ENCODE results near the gene EYS. TPM values are rescaled to one million over a fixed set of nuclear protein-coding genes. Genes with fewer than 3 reads are reported as not detected.

Gene EYS
- total and polyA plus RNA-seq, 2 donors from 2014 or later, result not detected

DNA sequence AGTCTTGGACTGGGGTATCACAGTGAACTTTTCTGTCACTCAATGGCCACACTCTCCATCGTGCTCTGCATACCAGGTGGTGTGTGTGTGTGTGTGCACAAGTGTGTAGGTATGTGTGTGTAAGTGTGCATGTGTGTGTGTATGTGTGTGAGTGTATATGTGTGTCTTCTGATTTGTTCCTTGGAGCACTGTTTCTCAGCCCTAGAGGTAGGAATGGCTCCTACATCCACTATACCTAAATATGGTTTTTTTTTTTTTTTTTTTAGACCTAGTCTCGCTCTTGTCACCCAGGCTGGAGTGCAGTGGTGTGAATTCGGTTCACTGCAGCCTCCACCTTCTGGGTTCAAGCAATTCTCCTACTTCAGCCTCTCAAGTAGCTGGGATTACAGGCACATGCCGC, 1834.8 kb downstream of the EYS start:
- peaks cover 0 to 2% (median 0%) of the 10 kb centered on the region in 3 donors for H3K9me3 ChIP-seq (ENCODE audit: control insufficient read depth in 2 of 3, insufficient read depth in 1 of 3, low read length in 3 of 3)
- intact Hi-C loops (cut with DNase I), result no loop called here
- no peaks in the 10 kb centered on the region for H3K36me3 ChIP-seq (ENCODE audit: control insufficient read depth in 2 of 3, insufficient read depth in 3 of 3, low read length in 3 of 3)
- TF ChIP-seq, protein P1, sequence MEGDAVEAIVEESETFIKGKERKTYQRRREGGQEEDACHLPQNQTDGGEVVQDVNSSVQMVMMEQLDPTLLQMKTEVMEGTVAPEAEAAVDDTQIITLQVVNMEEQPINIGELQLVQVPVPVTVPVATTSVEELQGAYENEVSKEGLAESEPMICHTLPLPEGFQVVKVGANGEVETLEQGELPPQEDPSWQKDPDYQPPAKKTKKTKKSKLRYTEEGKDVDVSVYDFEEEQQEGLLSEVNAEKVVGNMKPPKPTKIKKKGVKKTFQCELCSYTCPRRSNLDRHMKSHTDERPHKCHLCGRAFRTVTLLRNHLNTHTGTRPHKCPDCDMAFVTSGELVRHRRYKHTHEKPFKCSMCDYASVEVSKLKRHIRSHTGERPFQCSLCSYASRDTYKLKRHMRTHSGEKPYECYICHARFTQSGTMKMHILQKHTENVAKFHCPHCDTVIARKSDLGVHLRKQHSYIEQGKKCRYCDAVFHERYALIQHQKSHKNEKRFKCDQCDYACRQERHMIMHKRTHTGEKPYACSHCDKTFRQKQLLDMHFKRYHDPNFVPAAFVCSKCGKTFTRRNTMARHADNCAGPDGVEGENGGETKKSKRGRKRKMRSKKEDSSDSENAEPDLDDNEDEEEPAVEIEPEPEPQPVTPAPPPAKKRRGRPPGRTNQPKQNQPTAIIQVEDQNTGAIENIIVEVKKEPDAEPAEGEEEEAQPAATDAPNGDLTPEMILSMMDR (IDR thresholded peaks at IDR 0.05; ENCODE audit: borderline replicate concordance, extremely low read depth, insufficient read depth), result no peak
- no peak overlapping the region for H3K27ac ChIP-seq (ENCODE audit: low read depth in 2 of 2, low read length in 2 of 2)
- H3K27me3 ChIP-seq (ENCODE audit: control insufficient read depth, insufficient read depth, low read length), result no peaks in the 10 kb centered on the region
- H3K9ac ChIP-seq (ENCODE audit: low read length in 3 of 3), result no peak overlapping the region
- DNase-seq (no peak), FAIRE-seq (no peak)
- H3K4me3 ChIP-seq (ENCODE audit: low read length in 3 of 3), result no peak overlapping the region
- no peaks in the 10 kb centered on the region for H3K4me1 ChIP-seq (ENCODE audit: control insufficient read depth in 2 of 3, insufficient read depth in 2 of 3, low read depth in 1 of 3, low read length in 3 of 3)

DNA sequence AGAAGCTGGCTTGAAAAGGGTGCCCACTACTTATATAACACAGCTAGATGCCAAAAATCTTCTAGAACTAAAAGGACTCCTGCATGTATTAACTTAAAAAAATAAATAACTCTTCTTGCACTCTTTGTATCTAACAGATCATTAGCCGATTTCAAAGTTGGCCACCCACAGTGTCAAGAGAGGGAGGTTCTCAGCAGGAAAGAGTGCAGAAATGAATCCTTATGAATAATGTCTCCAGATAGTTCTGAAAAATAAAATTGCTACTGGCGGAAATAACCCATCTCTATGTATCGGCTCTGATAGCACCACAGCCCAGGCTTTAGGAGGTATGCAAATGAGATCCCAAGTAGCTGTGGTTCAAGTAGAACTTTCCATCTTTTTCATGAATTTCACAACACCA, 1838.7 kb downstream of the EYS start:
- H3K27me3 ChIP-seq (ENCODE audit: control insufficient read depth, insufficient read depth, low read length), result no peaks in the 10 kb centered on the region
- DNase-seq (no peak), FAIRE-seq (no peak)
- peaks cover 0 to 2% (median 0%) of the 10 kb centered on the region in 3 donors for H3K9me3 ChIP-seq (ENCODE audit: control insufficient read depth in 2 of 3, insufficient read depth in 1 of 3, low read length in 3 of 3)
- H3K9ac ChIP-seq (ENCODE audit: low read length in 3 of 3), result no peak overlapping the region
- intact Hi-C loops (cut with DNase I), result no loop called here
- no peak overlapping the region for H3K4me3 ChIP-seq (ENCODE audit: low read length in 3 of 3)
- TF ChIP-seq, protein P1 (IDR thresholded peaks at IDR 0.05; ENCODE audit: borderline replicate concordance, extremely low read depth, insufficient read depth), result no peak
- no peak overlapping the region for H3K27ac ChIP-seq (ENCODE audit: low read depth in 2 of 2, low read length in 2 of 2)
- H3K4me1 ChIP-seq (ENCODE audit: control insufficient read depth in 2 of 3, insufficient read depth in 2 of 3, low read depth in 1 of 3, low read length in 3 of 3), result no peaks in the 10 kb centered on the region
- H3K36me3 ChIP-seq (ENCODE audit: control insufficient read depth in 2 of 3, insufficient read depth in 3 of 3, low read length in 3 of 3), result no peaks in the 10 kb centered on the region

DNA sequence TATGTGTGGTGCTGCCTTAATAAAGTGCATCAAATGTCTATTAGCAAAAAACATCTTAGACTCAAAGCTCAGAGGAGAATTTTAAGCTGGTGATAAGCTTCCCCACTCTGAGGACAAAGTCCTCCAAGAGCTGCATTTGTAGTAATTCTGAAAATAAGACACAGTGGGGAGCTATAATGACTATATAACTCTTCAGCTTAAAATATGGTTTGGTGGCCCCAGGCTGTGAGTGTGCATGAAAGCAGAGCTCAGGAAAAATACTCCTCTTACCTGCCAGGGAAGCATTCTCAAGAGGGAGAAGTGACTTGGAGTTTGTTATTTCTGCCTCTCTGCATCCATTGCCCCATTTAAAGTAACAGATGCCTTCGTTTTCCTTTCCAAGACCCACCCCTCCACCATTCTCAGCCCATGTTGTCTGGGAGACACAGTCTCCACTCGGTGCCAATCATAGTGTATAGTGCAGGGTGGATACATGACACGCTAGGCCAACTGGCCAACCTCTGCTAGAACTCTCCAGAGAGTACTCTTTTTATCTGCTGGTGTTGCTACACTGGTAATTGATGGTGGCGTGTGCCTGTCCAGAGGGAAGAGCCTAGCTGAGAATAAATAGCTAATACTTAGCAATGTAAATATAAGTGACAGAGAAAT, 1842.2 kb downstream of the EYS start:
- FAIRE-seq, result no peak
- Histone ChIP-seq H3K4me1 (ENCODE audit: control insufficient read depth in 2 of 3, insufficient read depth in 2 of 3, low read depth in 1 of 3, low read length in 3 of 3) (no peaks in the 10 kb centered on the region), H3K27ac (ENCODE audit: low read depth in 2 of 2, low read length in 2 of 2) (no peak overlapping the region), H3K4me3 (ENCODE audit: low read length in 3 of 3) (no peak overlapping the region), H3K9me3 (ENCODE audit: control insufficient read depth in 2 of 3, insufficient read depth in 1 of 3, low read length in 3 of 3) (no peaks in the 10 kb centered on the region), H3K27me3 (ENCODE audit: control insufficient read depth, insufficient read depth, low read length) (no peaks in the 10 kb centered on the region), H3K36me3 (ENCODE audit: control insufficient read depth in 2 of 3, insufficient read depth in 3 of 3, low read length in 3 of 3) (no peaks in the 10 kb centered on the region), H3K9ac (ENCODE audit: low read length in 3 of 3) (no peak overlapping the region)
- intact Hi-C loops (cut with DNase I), result no loop called here
- DNase-seq, result no peak
- TF ChIP-seq, protein P1 (IDR thresholded peaks at IDR 0.05; ENCODE audit: borderline replicate concordance, extremely low read depth, insufficient read depth), result no peak

DNA sequence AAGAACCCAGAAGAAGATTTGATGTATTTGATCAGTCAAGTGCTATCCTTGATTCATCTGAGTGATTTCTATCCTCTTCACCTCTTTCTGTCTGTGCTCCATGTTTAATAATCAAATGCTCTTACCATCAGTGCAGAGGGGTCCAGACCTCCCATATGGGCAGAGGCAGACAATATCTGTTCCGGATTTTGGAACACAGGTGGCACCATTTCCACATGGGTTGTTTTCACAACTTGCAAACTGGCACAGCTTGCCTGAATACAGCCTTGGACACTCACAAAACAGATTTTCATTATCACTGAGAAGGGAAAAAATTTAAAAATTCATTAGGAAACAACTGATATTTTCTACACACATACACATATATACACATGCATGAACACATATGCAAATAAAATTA, 1843.0 kb downstream of the EYS start:
- Histone ChIP-seq H3K9ac (ENCODE audit: low read length in 3 of 3) (no peak overlapping the region), H3K4me3 (ENCODE audit: low read length in 3 of 3) (no peak overlapping the region), H3K27ac (ENCODE audit: low read depth in 2 of 2, low read length in 2 of 2) (no peak overlapping the region), H3K27me3 (ENCODE audit: control insufficient read depth, insufficient read depth, low read length) (no peaks in the 10 kb centered on the region), H3K9me3 (ENCODE audit: control insufficient read depth in 2 of 3, insufficient read depth in 1 of 3, low read length in 3 of 3) (no peaks in the 10 kb centered on the region), H3K36me3 (ENCODE audit: control insufficient read depth in 2 of 3, insufficient read depth in 3 of 3, low read length in 3 of 3) (no peaks in the 10 kb centered on the region), H3K4me1 (ENCODE audit: control insufficient read depth in 2 of 3, insufficient read depth in 2 of 3, low read depth in 1 of 3, low read length in 3 of 3) (no peaks in the 10 kb centered on the region)
- no peak for DNase-seq
- TF ChIP-seq, protein P1 (IDR thresholded peaks at IDR 0.05; ENCODE audit: borderline replicate concordance, extremely low read depth, insufficient read depth), result no peak
- FAIRE-seq, result no peak
- intact Hi-C loops (cut with DNase I), result no loop called here

Data from kidney (tissue), 14 donors.